Measurements from ENCODE around the gene TRAPPC8. TPM values are rescaled to one million over a fixed set of nuclear protein-coding genes. Genes with fewer than 3 reads are reported as not detected.
A peak's percentile ranks its signal among the peaks of the same experiment; 100 is the strongest.

Gene TRAPPC8, protein sequence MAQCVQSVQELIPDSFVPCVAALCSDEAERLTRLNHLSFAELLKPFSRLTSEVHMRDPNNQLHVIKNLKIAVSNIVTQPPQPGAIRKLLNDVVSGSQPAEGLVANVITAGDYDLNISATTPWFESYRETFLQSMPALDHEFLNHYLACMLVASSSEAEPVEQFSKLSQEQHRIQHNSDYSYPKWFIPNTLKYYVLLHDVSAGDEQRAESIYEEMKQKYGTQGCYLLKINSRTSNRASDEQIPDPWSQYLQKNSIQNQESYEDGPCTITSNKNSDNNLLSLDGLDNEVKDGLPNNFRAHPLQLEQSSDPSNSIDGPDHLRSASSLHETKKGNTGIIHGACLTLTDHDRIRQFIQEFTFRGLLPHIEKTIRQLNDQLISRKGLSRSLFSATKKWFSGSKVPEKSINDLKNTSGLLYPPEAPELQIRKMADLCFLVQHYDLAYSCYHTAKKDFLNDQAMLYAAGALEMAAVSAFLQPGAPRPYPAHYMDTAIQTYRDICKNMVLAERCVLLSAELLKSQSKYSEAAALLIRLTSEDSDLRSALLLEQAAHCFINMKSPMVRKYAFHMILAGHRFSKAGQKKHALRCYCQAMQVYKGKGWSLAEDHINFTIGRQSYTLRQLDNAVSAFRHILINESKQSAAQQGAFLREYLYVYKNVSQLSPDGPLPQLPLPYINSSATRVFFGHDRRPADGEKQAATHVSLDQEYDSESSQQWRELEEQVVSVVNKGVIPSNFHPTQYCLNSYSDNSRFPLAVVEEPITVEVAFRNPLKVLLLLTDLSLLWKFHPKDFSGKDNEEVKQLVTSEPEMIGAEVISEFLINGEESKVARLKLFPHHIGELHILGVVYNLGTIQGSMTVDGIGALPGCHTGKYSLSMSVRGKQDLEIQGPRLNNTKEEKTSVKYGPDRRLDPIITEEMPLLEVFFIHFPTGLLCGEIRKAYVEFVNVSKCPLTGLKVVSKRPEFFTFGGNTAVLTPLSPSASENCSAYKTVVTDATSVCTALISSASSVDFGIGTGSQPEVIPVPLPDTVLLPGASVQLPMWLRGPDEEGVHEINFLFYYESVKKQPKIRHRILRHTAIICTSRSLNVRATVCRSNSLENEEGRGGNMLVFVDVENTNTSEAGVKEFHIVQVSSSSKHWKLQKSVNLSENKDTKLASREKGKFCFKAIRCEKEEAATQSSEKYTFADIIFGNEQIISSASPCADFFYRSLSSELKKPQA (N-terminal part only)
- 10 to 100 TPM; 11.2 to 26.2 (median 17.6) TPM for total RNA-seq
- polyA plus RNA-seq: 10 to 100 TPM in 1 of 2 donors, 1 to 10 TPM in 1; 7.6 to 12.6 TPM

DNA sequence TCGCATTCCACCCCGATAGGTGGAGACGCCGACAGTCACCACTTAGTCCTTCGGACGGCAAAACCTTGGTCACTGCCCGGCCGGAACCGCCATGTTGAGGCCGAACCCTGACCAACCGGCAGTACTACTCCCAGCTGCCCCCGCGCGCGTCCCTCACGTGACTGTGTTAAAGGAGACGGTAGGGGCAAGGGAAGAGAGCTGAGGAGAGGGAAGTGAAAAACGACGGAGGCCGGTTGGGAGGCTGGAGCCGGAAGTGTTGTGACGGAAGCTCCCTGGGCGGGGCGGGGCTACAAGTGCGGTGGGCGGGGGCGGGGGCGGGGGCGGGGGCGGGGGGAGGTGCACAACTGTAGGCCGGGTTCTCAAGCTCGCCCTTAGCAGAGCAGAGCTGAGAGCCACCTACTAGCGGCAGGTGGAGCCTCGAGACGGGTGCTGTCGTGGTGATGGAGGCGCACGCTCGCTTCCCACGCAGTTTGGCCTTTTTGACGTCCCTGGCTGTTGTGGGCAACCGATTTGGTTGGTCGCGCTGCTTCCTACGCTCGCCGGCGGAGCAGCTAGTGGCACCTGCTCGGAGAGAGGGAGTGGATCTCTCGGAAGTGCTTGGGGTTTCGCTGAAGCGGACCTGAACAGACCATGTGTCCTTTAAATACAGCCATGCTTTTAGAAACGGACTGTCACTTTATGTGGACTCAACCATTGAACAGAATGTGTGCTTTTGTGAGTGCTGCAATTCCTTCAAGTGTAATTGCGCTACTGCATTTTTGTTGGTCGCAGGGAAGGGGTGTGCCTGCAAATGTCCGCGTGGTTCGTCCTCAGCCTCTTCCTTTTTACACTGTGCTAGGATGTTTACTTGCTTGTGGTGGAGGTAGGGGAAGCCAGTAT, at the start of gene TRAPPC8:
TRAPPC8 (minus strand) TSS at position 130 of the 879 bp plus-strand sequence. CDS start 364 bp downstream, outside the sequence.
- H3K27me3 ChIP-seq: no peaks in the 10 kb centered on the region
- no peak for FAIRE-seq
- H3K4me1 ChIP-seq: peaks cover 0 to 15% (median 10%) of the 10 kb centered on the region in 3 donors
- intact Hi-C loops (cut with DNase I): no loop called here
- no peaks in the 10 kb centered on the region for H3K36me3 ChIP-seq
- TF ChIP-seq, protein P1, sequence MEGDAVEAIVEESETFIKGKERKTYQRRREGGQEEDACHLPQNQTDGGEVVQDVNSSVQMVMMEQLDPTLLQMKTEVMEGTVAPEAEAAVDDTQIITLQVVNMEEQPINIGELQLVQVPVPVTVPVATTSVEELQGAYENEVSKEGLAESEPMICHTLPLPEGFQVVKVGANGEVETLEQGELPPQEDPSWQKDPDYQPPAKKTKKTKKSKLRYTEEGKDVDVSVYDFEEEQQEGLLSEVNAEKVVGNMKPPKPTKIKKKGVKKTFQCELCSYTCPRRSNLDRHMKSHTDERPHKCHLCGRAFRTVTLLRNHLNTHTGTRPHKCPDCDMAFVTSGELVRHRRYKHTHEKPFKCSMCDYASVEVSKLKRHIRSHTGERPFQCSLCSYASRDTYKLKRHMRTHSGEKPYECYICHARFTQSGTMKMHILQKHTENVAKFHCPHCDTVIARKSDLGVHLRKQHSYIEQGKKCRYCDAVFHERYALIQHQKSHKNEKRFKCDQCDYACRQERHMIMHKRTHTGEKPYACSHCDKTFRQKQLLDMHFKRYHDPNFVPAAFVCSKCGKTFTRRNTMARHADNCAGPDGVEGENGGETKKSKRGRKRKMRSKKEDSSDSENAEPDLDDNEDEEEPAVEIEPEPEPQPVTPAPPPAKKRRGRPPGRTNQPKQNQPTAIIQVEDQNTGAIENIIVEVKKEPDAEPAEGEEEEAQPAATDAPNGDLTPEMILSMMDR (IDR thresholded peaks at IDR 0.05): no peak
- peak; percentile 96 to 99 (median 97) for DNase-seq
- no peaks in the 10 kb centered on the region for H3K9me3 ChIP-seq
- peak within 1 kb of the TSS; percentile 60 to 95 (median 88) for H3K4me3 ChIP-seq
- 0 to 1% methylated on average over 53 to 56 of the region's 58 CpGs for WGBS, 2 donors
- peak within 1 kb of the TSS; percentile 76 to 93 (median 86) for H3K27ac ChIP-seq
- peak; percentile 91 to 97 (median 96) for ATAC-seq

DNA sequence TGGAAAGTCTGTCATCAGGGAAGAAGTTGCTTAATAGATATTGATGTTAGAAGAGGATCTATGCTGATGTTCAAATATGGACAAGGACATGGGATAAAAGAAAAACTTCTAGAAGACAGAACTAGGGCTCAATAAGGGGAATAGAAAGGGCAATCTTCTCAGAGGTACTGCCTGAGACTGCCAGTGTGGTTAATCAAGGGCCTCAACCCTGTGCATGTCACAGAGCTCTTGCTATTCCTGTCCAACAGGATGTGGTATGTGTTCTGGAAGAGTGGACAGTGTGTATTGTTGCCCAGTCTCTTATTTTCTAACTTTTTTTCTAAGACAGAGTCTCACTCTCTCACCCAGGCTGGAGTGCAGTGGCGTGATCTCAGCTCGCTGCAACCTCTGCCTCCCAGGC, 47.9 kb upstream of the TRAPPC8 start:
- WGBS, 2 donors: 84 to 87% methylated on average over 2 of the region's 2 CpGs
- Histone ChIP-seq H3K27me3 (no peaks in the 10 kb centered on the region), H3K9me3 (no peaks in the 10 kb centered on the region), H3K36me3 (no peaks in the 10 kb centered on the region), H3K27ac (no peak overlapping the region), H3K4me3 (no peak overlapping the region), H3K4me1 (no peaks in the 10 kb centered on the region)
- FAIRE-seq (no peak), DNase-seq (no peak), ATAC-seq (no peak)
- intact Hi-C loops (cut with DNase I): no loop called here
- TF ChIP-seq, protein P1 (IDR thresholded peaks at IDR 0.05): no peak

GRCh38 chr18:31983976-31984375, 41.0 kb upstream of the TRAPPC8 start:
- TF ChIP-seq, protein P1 (IDR thresholded peaks at IDR 0.05): no peak
- Histone ChIP-seq H3K4me3 (no peak overlapping the region), H3K27ac (no peak overlapping the region), H3K27me3 (no peaks in the 10 kb centered on the region), H3K36me3 (no peaks in the 10 kb centered on the region), H3K4me1 (no peaks in the 10 kb centered on the region), H3K9me3 (no peaks in the 10 kb centered on the region)
- 61 to 62% methylated on average over 5 of the region's 5 CpGs for WGBS, 2 donors
- DNase-seq (no peak), ATAC-seq (no peak), FAIRE-seq (no peak)
- intact Hi-C loops (cut with DNase I): no loop called here

- Histone ChIP-seq H3K4me1 (no peaks in the 10 kb centered on the region), H3K36me3 (no peaks in the 10 kb centered on the region), H3K9me3 (no peaks in the 10 kb centered on the region), H3K27ac (no peak overlapping the region), H3K4me3 (no peak overlapping the region), H3K27me3 (no peaks in the 10 kb centered on the region)
- DNase-seq (no peak), ATAC-seq (no peak), FAIRE-seq (no peak)
- intact Hi-C loops (cut with DNase I): no loop called here
- TF ChIP-seq, protein P1 (IDR thresholded peaks at IDR 0.05): no peak
- 80 to 82% methylated on average over 3 of the region's 3 CpGs for WGBS, 2 donors
Measured at GRCh38 chr18:31983020-31983419, 40.1 kb upstream of the TRAPPC8 start.
